WTC11 (cell line): ENCODE data around the gene RHOH.

Experiments used
- ATF1 ChIP-seq: sonication (generic); formaldehyde crosslinking; IDR thresholded peaks from 2 replicates; pipeline ENCODE4 v1.8.1; 2023; ENCODE audit warnings: mild to moderate bottlenecking, moderate library complexity, missing genetic modification reagents
- ATF3 ChIP-seq: sonication (generic); formaldehyde crosslinking; conservative IDR thresholded peaks from 2 replicates; pipeline ENCODE4 v1.8.1; 2022; ENCODE audit warnings: mild to moderate bottlenecking, missing genetic modification reagents
- CTCF ChIP-seq: fragments of 200-600 bp; IDR thresholded peaks from 2 replicates; pipeline ENCODE4 v1.8.0; 2022; ENCODE audit warnings: antibody characterized with exemption
- KAT7 ChIP-seq: sonication (generic); formaldehyde crosslinking; IDR thresholded peaks from 2 replicates; pipeline ENCODE4 v1.8.1; 2023; ENCODE audit warnings: missing genetic modification reagents, mild to moderate bottlenecking, borderline replicate concordance
- MLX ChIP-seq: sonication (generic); formaldehyde crosslinking; IDR thresholded peaks from 2 replicates; pipeline ENCODE4 v1.8.1; 2023; ENCODE audit warnings: mild to moderate bottlenecking, missing genetic modification reagents, moderate library complexity
- NR2C2 ChIP-seq: sonication (generic); formaldehyde crosslinking; IDR thresholded peaks from 2 replicates; pipeline ENCODE4 v1.8.0; 2022; ENCODE audit warnings: mild to moderate bottlenecking, missing genetic modification reagents
- ZSCAN18 ChIP-seq: fragments of 250-450 bp; sonication (Bioruptor Pico); IDR thresholded peaks from 2 replicates; pipeline ENCODE4 v2.1.2; 2022; ENCODE audit warnings: mild to moderate bottlenecking, moderate library complexity

- TF ChIP-seq CTCF (no peak), MLX (CRISPR knock-in tag) (no peak), ATF3 (CRISPR knock-in tag) (no peak), ZSCAN18 (no peak), NR2C2 (no peak), ATF1 (CRISPR knock-in tag) (no peak), KAT7 (CRISPR knock-in tag) (no peak)
These were observed 88.9 kb downstream of the RHOH start for GRCh38 chr4:40285692-40286091.
